Central memory CD4-positive, alpha-beta T cell (primary cell): ENCODE data around the gene VWA1.
"Not testable (repeated sequence)": the region's sequence is repeated elsewhere in the genome, so short reads cannot be mapped to it uniquely, and the experiment has no call there.

Experiments
- DNase-seq: peaks from one replicate; pipeline ENCODE4 v3.0.0; 2022

Gene VWA1

GRCh38 chr1:1424707-1425106 is 10.8 kb upstream of the VWA1 start:
- DNase-seq: no peak

GRCh38 chr1:1425426-1425752 is 10.1 kb upstream of the VWA1 start:
- DNase-seq: no peak

DNA sequence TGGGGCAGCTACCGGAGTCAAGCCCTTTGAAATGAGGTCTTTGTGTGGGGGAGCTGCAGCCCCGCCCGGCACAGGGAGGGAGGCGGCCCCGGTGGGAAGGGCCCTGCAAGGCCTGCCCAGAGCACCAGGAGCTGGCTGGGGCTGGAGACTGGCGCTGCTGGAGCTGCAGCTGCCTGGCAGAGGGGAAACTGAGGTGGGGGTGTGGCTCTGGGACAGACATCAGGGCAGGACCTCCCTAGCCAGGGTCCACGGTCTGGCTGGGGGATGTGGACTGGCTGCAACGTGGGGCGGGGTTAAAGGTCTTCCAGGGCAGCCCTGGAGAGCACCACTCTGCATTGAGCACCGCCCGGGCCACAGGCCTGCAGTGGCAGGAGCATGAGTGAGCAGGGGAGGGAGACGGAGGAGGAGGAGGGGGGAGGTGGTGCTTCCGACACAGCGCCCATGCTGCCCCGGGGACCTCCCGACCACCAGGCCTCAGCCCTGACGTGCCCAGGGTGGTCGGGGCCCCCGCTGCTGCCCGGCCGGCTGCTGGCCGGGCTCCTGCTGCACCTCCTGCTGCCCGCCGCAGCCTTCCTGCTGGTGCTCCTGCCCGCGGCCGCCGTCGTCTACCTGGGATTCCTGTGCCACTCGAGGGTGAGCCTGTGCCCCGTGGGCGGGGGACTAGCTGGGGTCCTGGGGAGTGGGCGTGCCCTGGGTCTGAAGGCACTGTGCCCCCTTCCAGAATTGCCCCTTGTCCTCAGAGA is 9.6 kb upstream of the VWA1 start:
- no peak for DNase-seq

DNA sequence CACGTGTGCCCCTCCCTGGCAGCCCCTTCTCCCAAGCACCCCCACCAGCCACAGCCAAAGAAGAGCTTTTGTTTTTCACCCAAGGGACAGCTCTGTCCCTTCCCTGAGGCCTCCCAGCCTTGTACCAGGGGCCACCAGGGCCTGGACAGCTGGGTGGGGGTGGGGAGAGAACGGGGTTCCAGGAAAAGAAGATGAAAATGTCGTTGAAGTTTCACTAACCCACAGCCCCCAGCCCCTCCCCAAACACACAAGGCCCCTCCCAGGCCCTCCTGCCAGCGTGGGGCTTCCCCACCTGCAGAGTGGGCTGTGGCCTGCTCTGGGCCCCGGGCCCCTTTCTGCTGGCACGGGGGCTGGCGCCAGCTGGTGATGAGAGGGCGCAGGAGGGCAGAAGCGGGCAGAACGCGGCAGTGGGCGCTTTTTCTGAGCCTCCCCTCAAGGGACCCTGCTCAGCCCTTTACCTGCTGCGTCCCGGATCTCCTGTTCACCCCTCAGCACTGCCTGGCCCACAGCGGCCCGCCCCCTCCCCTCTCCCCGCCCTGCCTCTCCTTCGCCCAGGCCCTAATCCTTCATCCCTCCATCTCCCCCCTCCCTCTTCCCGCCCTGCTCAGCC is 8.9 kb upstream of the VWA1 start:
- no peak for DNase-seq

- no peak for DNase-seq
Observed at GRCh38 chr1:1427106-1427819, 8.2 kb upstream of the VWA1 start.

DNA sequence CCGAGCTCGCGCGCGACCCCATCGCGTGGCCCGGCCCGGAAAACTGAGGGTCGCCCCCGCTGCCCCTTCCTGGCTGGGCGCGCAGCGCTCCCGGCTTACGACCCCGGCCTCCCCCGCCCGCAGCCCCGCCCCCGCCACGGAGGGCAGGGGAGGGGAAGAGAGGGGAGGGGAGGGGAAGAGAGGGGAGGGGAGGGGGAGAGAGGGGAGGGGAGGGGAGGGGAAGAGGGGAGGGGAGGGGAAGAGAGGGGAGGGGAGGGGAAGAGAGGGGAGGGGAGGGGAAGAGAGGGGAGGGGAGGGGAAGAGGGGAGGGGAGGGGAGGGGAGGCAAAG is 7.7 kb upstream of the VWA1 start:
- DNase-seq: no peak

DNA sequence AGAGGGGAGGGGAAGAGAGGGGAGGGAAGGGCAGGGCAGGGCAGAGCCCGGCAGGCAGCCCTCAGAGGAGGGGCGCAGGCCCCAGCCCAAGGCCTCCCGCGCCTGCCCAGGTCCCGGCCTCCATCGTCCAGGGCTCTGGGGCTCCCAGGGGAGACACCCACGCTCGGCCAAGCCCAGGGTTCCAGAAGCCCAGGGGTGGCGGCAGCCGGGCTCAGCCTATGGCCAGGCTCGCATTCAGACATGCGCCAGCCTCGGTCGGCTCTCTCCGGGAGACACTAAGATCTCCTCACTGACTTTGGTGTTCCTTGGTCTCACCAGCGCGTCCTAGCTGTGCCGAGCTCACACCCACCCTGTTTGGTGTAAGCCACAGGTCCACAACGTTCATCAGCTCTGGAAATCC is 7.3 kb upstream of the VWA1 start:
- DNase-seq: no peak

DNA sequence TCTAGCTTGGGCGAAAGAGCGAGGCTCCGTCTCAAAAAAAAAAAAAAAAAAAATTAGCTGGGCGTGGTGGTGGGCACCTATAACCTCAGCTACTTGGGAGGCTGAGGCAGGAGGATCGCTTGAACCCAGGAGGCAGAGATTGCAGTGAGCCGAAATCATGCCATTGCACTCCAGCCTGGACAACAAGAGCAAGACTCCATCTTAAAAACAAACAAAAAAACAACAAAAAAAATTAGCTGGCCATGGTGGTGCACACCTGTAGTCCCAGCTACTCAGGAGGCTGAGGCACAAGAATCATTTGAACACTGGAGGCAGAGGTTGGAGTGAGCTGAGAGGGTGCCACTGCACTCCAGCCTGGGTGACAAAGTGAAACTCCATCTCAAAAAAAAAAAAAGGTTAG is 6.5 kb upstream of the VWA1 start:
- not testable (repeated sequence) for DNase-seq

- DNase-seq: no peak
Observed at GRCh38 chr1:1429671-1430073, 5.8 kb upstream of the VWA1 start.

DNA sequence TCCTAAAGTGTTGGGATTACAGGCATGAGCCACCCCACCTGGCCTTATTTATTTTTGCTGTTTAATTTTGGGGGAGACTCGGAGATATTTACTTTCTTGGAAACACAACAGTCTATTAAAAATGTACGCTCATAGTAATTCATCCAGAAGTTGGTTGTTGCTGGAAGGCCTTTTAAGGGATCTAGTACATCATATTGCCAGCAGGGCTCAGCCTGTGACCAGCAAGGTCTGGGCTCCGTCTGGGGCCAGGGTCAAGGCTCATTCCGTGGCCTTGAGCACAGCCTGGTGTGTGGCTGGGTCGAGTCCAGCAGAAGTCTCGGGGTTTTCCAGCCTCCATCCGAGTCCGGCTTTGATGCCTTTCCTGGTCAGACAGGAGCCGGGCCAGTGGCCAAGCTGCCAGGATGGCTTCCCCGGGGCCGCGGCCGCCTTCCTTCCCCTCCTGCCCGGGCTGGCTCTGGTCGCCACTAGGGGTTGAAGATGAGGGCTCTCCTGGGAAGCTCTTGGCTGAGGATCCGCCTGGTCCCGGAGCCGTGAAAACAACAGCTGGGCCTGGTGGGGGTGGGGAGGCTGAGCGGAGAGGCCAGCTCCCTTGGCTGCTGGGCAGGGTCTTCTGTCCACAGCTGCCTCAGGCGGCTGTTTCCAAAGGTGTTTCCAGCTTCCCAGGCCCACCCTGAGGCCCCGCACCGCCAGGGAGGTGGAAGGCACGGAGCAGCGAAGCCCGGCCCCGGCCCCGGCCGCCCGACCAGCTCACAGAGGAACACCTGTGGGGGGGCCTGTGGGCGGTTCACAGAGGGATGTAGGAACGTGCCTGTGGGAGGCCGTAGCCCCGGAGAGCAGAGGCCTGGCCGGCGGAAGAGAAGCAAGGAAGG is 5.1 kb upstream of the VWA1 start:
- DNase-seq: no peak

DNA sequence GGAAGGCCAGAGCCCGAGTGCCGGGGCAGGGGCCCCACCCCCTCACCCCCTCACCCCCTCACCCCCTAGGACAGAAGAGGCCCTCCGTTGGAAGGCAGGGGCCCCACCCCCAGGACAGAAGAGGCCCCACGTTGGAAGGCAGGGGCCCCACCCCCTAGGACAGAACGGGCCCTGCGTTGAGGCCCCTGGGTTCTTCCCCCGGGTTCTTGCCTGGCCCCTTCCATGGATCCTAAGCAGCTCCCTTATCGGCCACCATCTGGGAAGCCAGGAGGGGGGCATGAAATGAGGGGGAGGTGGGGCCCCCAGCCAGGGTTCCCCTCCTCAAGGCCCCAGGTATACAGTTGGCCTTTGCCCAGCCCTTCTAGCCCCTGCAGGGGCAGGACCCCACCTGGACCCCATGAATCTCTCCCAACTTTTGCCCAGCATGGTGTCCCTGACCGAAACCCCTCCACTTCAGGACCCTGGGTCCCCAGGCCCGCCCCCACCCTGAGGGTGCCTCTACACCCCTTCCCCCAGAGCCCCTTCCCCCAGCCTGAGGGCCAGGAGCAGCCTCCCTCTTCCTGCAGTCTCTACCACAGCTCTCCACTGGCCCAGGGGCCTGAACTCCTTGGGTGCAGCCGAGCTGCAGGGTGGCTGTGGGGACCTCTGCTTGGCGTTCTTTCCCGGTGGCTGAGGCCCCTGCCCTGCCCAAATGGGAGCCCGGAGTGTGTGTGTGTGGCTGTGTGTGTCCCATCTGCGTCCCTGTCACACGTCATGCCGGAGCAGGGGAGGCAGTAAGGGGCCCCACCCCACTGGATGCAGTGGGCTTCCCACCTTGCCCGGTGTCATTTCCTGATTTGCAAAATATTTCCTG is 4.3 kb upstream of the VWA1 start:
- no peak for DNase-seq

DNA sequence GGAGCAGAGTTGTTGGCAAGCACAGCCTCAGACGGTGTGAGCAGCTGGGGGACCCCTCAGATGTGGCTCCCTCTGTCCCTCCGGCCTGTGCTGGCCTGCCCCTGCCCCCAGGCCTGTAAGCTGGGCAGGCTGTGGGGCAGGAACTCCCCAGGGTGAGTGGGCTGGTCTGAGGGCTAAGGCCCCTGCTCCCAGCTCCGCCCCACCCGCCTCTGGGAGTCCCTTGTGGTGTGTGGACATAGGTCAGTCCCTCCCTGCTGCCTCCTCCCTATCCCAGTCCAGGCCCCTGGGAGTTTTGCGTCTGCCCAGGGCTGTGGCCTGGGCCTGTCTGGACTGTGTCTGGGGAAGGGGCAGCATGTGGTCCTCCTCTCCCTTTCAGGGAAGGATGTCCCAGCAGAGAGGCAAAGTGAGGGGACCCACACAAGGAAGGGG is 3.6 kb upstream of the VWA1 start:
- DNase-seq: no peak

GRCh38 chr1:1432274-1432950 is 3.1 kb upstream of the VWA1 start:
- DNase-seq: no peak

- DNase-seq: no peak
Observed at GRCh38 chr1:1432951-1433803, 2.3 kb upstream of the VWA1 start.

- DNase-seq: no peak
Observed at GRCh38 chr1:1433804-1434130, 1.7 kb upstream of the VWA1 start.

DNA sequence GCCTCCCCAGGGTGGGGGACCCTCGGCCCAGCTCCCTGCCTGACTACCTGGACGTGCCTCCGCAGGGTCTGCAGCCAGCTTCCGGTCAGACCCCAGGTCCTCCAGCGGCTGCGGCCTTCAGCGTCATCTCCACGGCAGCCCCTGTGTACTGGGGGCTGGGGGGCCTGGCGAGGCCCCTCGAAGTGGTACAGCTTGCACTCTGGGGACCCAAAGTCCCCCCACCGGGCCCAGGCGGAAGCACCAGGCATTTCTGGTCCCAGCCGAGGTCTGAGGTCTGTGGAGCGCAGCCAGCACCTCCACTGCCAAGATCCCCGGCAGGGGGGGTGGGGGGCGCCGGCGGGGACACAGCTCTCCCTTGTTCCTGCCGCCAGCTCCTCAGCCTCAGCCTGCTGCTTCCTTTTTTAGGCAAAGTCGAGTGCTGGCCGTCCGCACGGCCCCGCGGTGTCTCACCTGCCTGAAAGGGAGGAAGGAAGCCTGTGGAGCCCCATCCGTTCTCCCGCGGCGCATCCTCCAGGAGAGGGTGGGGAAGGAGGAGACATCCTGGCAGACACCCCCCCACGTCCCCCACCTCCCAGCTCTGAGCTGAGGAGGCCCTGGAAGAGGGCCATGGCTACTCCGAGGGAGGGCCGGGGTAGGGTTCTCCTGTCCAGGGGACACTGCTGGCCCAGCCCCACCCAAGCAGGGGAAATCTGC is 1.2 kb upstream of the VWA1 start:
- DNase-seq: no peak

DNA sequence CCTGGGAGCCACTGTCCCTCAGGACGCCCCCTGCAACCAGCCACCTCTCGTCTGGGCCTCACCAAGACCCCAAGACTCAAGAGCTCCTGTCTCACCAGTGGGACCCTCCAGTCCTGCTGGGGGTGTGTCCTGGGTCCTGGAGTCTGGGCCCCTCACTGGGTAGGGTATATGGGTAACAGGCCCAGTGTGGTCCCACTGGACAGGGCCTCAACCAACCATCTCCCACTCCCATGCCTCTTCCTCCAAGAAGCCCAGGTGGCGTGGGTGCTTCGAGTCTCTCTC is 725 bp upstream of the VWA1 start:
- no peak for DNase-seq

DNA sequence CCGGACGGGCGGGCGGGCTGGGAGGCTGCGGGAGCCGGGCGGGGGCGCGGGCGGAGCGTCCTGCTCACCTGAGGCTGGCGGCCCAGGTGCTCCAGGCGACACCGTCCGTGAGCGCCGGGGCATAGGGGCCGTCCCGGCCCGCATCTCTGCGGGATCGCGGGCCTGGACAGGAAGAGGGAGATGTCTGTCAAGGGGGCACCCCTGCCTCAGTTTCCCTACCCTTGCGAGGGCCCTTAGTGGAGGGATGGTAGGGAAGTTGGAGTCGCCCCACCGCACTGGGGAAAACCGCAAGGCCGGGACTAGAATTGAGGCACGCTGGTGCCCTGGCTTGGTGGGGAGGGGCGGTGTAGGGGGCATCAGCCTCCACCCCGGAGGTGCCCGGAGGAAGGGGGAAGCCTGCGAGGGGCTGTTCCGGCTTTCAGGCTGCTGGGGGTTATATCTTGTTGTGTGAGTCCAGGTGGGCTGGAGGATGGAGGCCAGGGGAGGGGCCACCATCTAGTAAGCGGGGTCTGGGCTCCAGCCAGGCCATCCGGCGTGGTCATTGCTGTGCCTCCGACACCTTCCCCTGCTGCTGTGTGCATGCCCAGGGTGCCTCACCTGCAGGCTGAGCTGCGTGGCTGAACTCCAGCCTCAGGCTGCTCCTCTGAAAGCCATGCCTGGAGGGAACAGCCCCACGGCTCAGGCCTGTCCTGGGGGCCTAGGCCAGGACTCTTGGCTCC is 580 bp downstream of the VWA1 start:
- DNase-seq: no peak

DNA sequence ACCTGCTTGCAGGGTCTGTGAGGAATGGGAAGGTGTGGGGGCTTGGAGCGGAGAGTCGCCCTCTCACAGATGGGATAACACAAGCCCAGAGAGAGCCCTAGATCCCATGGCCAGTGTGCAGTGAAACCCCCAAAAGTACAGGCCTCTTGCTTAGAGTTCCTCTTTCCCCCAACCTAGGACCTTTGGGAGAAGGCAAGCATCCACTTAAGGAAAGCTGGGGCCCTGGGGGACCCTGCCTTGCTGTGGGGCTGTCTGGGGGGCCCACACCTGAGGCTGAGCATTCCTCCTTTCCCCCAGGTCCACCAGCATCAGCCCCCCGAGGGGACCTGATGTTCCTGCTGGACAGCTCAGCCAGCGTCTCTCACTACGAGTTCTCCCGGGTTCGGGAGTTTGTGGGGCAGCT is 1.1 kb downstream of the VWA1 start:
- DNase-seq: no peak
